ENCODE data around the gene ARHGEF2. TPM values are rescaled to one million over a fixed set of nuclear protein-coding genes. Genes with fewer than 3 reads are reported as not detected.

ARHGEF2 gene
- 199 and 201 TPM in 2 replicates for total RNA-seq
- long read RNA-seq, full-length matches to known transcripts, result 5 of 58 reads
- long read RNA-seq, partial matches to known transcripts, result 25 of 58 reads
- long read RNA-seq, other reads (novel, unspliced or antisense), result 28 of 58 reads

DNA sequence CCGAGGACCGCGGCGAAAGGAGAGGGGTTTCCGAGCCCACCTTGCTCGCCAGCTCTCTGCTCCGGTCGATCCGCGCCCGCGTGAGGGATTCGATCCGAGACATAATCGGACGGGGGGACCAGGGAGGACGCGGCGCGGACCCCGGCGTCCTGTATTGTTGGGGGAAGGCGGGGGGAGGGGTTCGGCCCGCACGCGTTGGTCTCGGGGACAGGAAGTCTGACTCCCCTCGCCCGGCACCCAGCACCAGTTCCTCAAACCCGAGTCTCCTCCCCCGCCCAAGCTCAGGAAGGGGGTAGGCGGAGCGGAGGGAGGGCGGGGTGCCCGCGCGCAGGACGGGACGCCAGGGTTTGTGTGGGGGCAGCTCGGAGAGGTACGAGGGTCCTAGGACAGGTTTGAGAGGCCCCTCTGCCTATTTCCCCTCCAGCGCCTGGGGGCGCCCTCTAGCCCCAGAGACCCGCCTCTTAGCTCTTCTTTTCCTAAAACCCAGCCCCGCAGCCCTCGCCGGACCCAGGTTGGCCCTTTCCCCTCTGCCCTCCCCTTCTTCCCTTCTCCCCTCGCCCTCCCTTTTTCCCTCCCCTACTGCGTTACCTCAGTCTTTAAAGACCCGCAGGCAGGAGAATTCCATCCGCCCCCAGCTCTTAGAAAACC lies at the start of gene ARHGEF2:
Gene ARHGEF2 (minus strand): TSS at position 223 of the 648 bp plus-strand sequence. CDS start 120 bp downstream, at position 103.
- TF ChIP-seq, protein P1, sequence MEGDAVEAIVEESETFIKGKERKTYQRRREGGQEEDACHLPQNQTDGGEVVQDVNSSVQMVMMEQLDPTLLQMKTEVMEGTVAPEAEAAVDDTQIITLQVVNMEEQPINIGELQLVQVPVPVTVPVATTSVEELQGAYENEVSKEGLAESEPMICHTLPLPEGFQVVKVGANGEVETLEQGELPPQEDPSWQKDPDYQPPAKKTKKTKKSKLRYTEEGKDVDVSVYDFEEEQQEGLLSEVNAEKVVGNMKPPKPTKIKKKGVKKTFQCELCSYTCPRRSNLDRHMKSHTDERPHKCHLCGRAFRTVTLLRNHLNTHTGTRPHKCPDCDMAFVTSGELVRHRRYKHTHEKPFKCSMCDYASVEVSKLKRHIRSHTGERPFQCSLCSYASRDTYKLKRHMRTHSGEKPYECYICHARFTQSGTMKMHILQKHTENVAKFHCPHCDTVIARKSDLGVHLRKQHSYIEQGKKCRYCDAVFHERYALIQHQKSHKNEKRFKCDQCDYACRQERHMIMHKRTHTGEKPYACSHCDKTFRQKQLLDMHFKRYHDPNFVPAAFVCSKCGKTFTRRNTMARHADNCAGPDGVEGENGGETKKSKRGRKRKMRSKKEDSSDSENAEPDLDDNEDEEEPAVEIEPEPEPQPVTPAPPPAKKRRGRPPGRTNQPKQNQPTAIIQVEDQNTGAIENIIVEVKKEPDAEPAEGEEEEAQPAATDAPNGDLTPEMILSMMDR (IDR thresholded peaks at IDR 0.05), result peak; percentile 43
- Mint-ChIP-seq H3K27me3 (ENCODE audit: unreplicated experiment) (no peaks in the 10 kb centered on the region), H3K9me3 (ENCODE audit: unreplicated experiment) (no peaks in the 10 kb centered on the region), H3K27ac (ENCODE audit: unreplicated experiment) (peak within 1 kb of the TSS; percentile 98), H3K4me3 (ENCODE audit: unreplicated experiment) (peak within 1 kb of the TSS; percentile 88), H3K36me3 (ENCODE audit: unreplicated experiment) (peaks cover 9% of the 10 kb centered on the region), H3K4me1 (ENCODE audit: unreplicated experiment) (peaks cover 84% of the 10 kb centered on the region)
- DNase-seq (ENCODE audit: extremely low spot score, unreplicated experiment), result no peak

DNA sequence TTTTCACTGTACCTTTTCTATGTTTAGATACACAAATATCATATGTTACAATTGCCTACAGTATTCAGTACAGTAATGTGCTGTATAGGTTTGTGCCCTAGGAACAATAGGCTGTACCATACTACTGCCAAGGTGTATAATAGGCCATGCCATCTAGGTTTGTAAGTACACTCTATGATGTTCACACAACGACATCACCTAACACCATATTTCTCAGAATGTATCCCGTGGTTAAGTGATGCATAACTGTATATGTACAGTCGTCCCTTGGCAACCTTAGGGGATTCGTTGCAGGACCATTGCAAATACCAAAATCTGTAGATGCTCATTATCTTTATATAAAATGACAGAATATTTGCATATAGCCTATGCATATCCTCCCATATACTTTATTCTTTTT lies 48.2 kb upstream of the ARHGEF2 start:
- H3K36me3 Mint-ChIP-seq (ENCODE audit: unreplicated experiment), result no peaks in the 10 kb centered on the region
- peaks cover 9% of the 10 kb centered on the region for H3K27me3 Mint-ChIP-seq (ENCODE audit: unreplicated experiment)
- DNase-seq (ENCODE audit: extremely low spot score, unreplicated experiment), result no peak

DNA sequence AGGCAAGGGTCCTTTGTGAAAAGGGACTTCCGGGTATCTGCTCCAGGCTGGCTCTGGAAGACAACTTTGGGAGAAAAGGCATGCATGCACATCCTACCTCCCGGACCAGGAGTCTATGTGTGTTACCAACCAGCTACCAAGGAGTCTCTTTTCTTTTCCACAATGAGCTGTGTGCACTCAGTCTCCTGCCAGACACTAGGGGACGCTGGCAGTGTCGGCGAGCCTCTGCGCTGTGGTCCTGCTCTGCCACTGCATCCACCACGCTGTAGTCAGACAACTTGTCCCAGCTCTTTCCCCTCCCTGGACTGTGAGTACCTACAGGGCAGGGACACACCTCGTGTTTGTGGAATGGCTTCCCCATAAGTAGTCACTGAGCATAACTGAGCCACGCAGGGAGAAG lies 47.5 kb upstream of the ARHGEF2 start:
- Mint-ChIP-seq H3K9me3 (ENCODE audit: unreplicated experiment) (no peaks in the 10 kb centered on the region), H3K27me3 (ENCODE audit: unreplicated experiment) (peaks cover 9% of the 10 kb centered on the region), H3K4me3 (ENCODE audit: unreplicated experiment) (no peak overlapping the region), H3K27ac (ENCODE audit: unreplicated experiment) (no peak overlapping the region), H3K36me3 (ENCODE audit: unreplicated experiment) (no peaks in the 10 kb centered on the region), H3K4me1 (ENCODE audit: unreplicated experiment) (peaks cover 2% of the 10 kb centered on the region)
- TF ChIP-seq, protein P1 (IDR thresholded peaks at IDR 0.05), result peak; percentile 59
- no peak for DNase-seq (ENCODE audit: extremely low spot score, unreplicated experiment)

More for the DNA sequence above, 48.2 kb upstream of the ARHGEF2 start:
- H3K4me3 Mint-ChIP-seq (ENCODE audit: unreplicated experiment), result no peak overlapping the region
- TF ChIP-seq, protein P1 (IDR thresholded peaks at IDR 0.05), result no peak
- peaks cover 2% of the 10 kb centered on the region for H3K4me1 Mint-ChIP-seq (ENCODE audit: unreplicated experiment)
- H3K9me3 Mint-ChIP-seq (ENCODE audit: unreplicated experiment), result no peaks in the 10 kb centered on the region
- no peak overlapping the region for H3K27ac Mint-ChIP-seq (ENCODE audit: unreplicated experiment)

DNA sequence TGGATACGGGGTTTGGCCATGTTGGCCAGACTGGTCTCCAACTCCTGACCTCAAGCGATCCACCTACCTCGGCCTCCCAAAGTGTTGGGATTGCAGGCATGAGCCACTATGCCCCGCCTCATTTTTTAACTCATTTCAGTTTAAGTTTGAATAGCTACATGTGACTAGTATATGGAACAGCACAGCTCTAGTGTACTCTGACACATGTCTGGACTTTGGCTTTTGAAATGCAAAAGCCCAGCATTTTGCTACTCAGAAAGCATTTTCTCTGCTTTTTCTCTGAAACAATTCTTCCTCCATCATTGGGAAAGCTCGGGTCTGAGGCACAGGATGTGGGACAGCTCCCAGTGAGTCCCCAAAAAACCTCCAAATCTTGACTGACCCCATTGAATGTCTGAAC lies 46.5 kb upstream of the ARHGEF2 start:
- no peak for DNase-seq (ENCODE audit: extremely low spot score, unreplicated experiment)
- Mint-ChIP-seq H3K9me3 (ENCODE audit: unreplicated experiment) (no peaks in the 10 kb centered on the region), H3K4me1 (ENCODE audit: unreplicated experiment) (peaks cover 8% of the 10 kb centered on the region), H3K4me3 (ENCODE audit: unreplicated experiment) (no peak overlapping the region), H3K36me3 (ENCODE audit: unreplicated experiment) (peaks cover 1% of the 10 kb centered on the region), H3K27ac (ENCODE audit: unreplicated experiment) (no peak overlapping the region), H3K27me3 (ENCODE audit: unreplicated experiment) (peaks cover 9% of the 10 kb centered on the region)
- TF ChIP-seq, protein P1 (IDR thresholded peaks at IDR 0.05), result no peak

DNA sequence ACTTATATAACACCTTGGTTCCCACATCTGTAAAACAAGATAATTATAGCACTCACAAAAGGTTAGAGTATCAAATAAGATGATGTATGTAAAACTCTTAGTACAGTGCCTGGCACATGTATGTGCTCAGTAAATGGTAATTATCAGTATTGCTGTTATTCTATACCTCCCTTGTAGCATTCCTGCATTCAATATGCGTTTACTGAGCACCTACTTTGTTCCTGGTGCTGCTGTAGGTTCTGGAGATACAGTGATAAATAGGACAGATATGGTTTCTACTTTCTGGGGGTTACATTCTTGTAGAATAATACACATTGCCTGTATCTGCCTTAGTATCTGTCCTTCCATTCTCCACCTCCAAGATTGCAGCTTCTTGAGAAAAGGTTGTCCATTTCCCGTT lies 43.6 kb upstream of the ARHGEF2 start:
- Mint-ChIP-seq H3K36me3 (ENCODE audit: unreplicated experiment) (peaks cover 10% of the 10 kb centered on the region), H3K4me1 (ENCODE audit: unreplicated experiment) (peaks cover 17% of the 10 kb centered on the region), H3K4me3 (ENCODE audit: unreplicated experiment) (peak overlapping the region; percentile 33), H3K27ac (ENCODE audit: unreplicated experiment) (no peak overlapping the region), H3K27me3 (ENCODE audit: unreplicated experiment) (peaks cover 9% of the 10 kb centered on the region), H3K9me3 (ENCODE audit: unreplicated experiment) (no peaks in the 10 kb centered on the region)
- DNase-seq (ENCODE audit: extremely low spot score, unreplicated experiment), result no peak
- TF ChIP-seq, protein P1 (IDR thresholded peaks at IDR 0.05), result no peak

Data from osteocyte (in vitro differentiated cells).